PC-3 (cell line): ENCODE results near the gene PALD1. TPM values are rescaled to one million over a fixed set of nuclear protein-coding genes. Genes with fewer than 3 reads are reported as not detected.

Source experiments
- ATAC-seq: fragments of 200-7000 bp; cut with Tn5 transposase; 2 replicates; pipeline ENCODE4 v1.9.1; 2020; ENCODE audit warnings: mild to moderate bottlenecking, moderate library complexity
- BruUV-seq: library from RNA; stranded (reverse); fragments of 400-500 nt; replicated peaks from 2 replicates; lab custom pipeline; 2021; lab: Mats Ljungman, UMichigan
- CTCF ChIA-PET: fragments of 300-600 bp; sonication (Branson Sonifier 250); formaldehyde crosslinking; loops from one replicate; lab custom pipeline; 2022; ENCODE audit warnings: antibody characterized with exemption; lab: Charles Lee
- POLR2A ChIA-PET: fragments of 300-600 bp; sonication (Branson Sonifier 250); formaldehyde crosslinking; loops from one replicate; lab custom pipeline; 2022; ENCODE audit warnings: antibody characterized with exemption; ENCODE audit not compliant: unreplicated experiment; lab: Charles Lee
- DNase-seq: peaks from one replicate; pipeline ENCODE4 v3.0.0-alpha.2; 2015
- H2AFZ ChIP-seq: fragments of 300-600 bp; sonication (generic); 2 replicates; pipeline ENCODE4 v1.6.0; 2016; ENCODE audit warnings: antibody characterized with exemption, low read length
- H3F3A ChIP-seq: fragments of 300-600 bp; sonication (generic); one replicate; pipeline ENCODE4 v1.6.0; 2017; ENCODE audit warnings: antibody characterized with exemption, low read length, control low read depth, mild to moderate bottlenecking; ENCODE audit not compliant: unreplicated experiment
- H3K27ac ChIP-seq: fragments of 300-600 bp; sonication (generic); 2 replicates; pipeline ENCODE4 v1.5.1; 2016; ENCODE audit warnings: mild to moderate bottlenecking, low read length
- H3K27me3 ChIP-seq: fragments of 300-600 bp; sonication (generic); 2 replicates; pipeline ENCODE4 v1.6.1; 2016; ENCODE audit warnings: low read length, mixed read lengths
- H3K36me3 ChIP-seq: fragments of 300-600 bp; sonication (generic); 2 replicates; pipeline ENCODE4 v1.6.1; 2016; ENCODE audit warnings: low read depth, mixed run types, low read length, mixed read lengths
- H3K4me1 ChIP-seq: fragments of 300-600 bp; sonication (generic); 2 replicates; pipeline ENCODE4 v1.5.1; 2016; ENCODE audit warnings: low read length; ENCODE audit not compliant: insufficient read depth
- H3K4me2 ChIP-seq: fragments of 300-600 bp; sonication (generic); 2 replicates; pipeline ENCODE4 v1.6.0; 2016; ENCODE audit warnings: low read length
- H3K4me3 ChIP-seq: fragments of 300-600 bp; sonication (generic); 2 replicates; pipeline ENCODE4 v1.5.1; 2016; ENCODE audit warnings: mild to moderate bottlenecking, low read length, mixed read lengths
- H3K79me2 ChIP-seq: fragments of 300-600 bp; sonication (generic); 2 replicates; pipeline ENCODE4 v1.6.1; 2017; ENCODE audit warnings: low read length, mixed read lengths
- H3K9ac ChIP-seq: fragments of 300-600 bp; sonication (generic); 2 replicates; pipeline ENCODE4 v1.6.0; 2016; ENCODE audit warnings: mild to moderate bottlenecking, low read length
- H3K9me2 ChIP-seq: fragments of 300-600 bp; sonication (generic); replicated peaks from 2 replicates; pipeline ENCODE4 v1.6.1; 2016; ENCODE audit warnings: mixed run types, low read length, mixed read lengths
- H3K9me3 ChIP-seq: fragments of 300-600 bp; sonication (generic); 2 replicates; pipeline ENCODE4 v1.6.1; 2016; ENCODE audit warnings: low read length, mixed read lengths
- H4K20me1 ChIP-seq: fragments of 300-600 bp; sonication (generic); 2 replicates; pipeline ENCODE4 v1.6.1; 2016; ENCODE audit warnings: low read length, mixed read lengths
- CTCF ChIP-seq: fragments of 300-600 bp; sonication (generic); conservative IDR thresholded peaks from 2 replicates; pipeline ENCODE4 v1.5.1; 2017; ENCODE audit warnings: antibody characterized with exemption, low read depth, mild to moderate bottlenecking, low read length
- EZH2 ChIP-seq: fragments of 300-600 bp; sonication (generic); IDR thresholded peaks from one replicate; pipeline ENCODE4 v1.6.1; 2017; ENCODE audit warnings: antibody characterized with exemption, mild to moderate bottlenecking, low read length; ENCODE audit not compliant: unreplicated experiment
- EZH2phosphoT487 ChIP-seq: fragments of 300-600 bp; sonication (generic); IDR thresholded peaks from 2 replicates; pipeline ENCODE4 v1.6.1; 2018; ENCODE audit warnings: mild to moderate bottlenecking, antibody characterized with exemption, low read length, borderline replicate concordance
- intact Hi-C: fragments of 100-400 bp; cut with micrococcal nuclease; formaldehyde crosslinking; loops from 2 replicates; pipeline ENCODE4 v1.9.0; 2023
- total RNA-seq: library from RNA; depleted of rRNA; stranded (reverse); fragments of >200 nt; gene quantifications from 2 replicates; pipeline ENCODE4 v1.2.3, GENCODE V29; 2014

PALD1 gene
- total RNA-seq, 1 experiment from 2014 or later, result 0.80 TPM

- intact Hi-C loops, result no loop called here
- H3K27ac ChIP-seq, result no peak overlapping the region
- no peak overlapping the region for H3K4me2 ChIP-seq
- H3K36me3 ChIP-seq, result no peaks in the 10 kb centered on the region
- no peaks in the 10 kb centered on the region for H3K27me3 ChIP-seq
- ATAC-seq (no peak), DNase-seq (no peak)
- H3K79me2 ChIP-seq, result no peaks in the 10 kb centered on the region
- POLR2A ChIA-PET, result no interaction called here
- H3K9me3 ChIP-seq, result no peaks in the 10 kb centered on the region
- CTCF ChIA-PET, result no interaction called here
- H3K4me1 ChIP-seq, result no peaks in the 10 kb centered on the region
- no peaks in the 10 kb centered on the region for H3K9me2 ChIP-seq
- H3F3A ChIP-seq, result no peaks in the 10 kb centered on the region
- no TSS peak for BruUV-seq
- no peak for TF ChIP-seq EZH2
- no peak for TF ChIP-seq EZH2phosphoT487
- no peaks in the 10 kb centered on the region for H4K20me1 ChIP-seq
- H2AFZ ChIP-seq, result no peak overlapping the region
- no peak overlapping the region for H3K9ac ChIP-seq
- no peak overlapping the region for H3K4me3 ChIP-seq
These were observed 68.0 kb downstream of the PALD1 start for GRCh38 chr10:70546584-70546983.

GRCh38 chr10:70549351-70549961, 70.9 kb downstream of the PALD1 start:
- no peak overlapping the region for H2AFZ ChIP-seq
- intact Hi-C loops, result no loop called here
- no peak overlapping the region for H3K27ac ChIP-seq
- no peaks in the 10 kb centered on the region for H3K27me3 ChIP-seq
- H3K9me3 ChIP-seq, result no peaks in the 10 kb centered on the region
- H3K9me2 ChIP-seq, result no peaks in the 10 kb centered on the region
- TF ChIP-seq EZH2phosphoT487, result no peak
- TF ChIP-seq CTCF, result no peak
- no peak for TF ChIP-seq EZH2
- H4K20me1 ChIP-seq, result no peaks in the 10 kb centered on the region
- H3K79me2 ChIP-seq, result no peaks in the 10 kb centered on the region
- peak; percentile 36 for ATAC-seq
- no peaks in the 10 kb centered on the region for H3K4me1 ChIP-seq
- H3K36me3 ChIP-seq, result no peaks in the 10 kb centered on the region
- no peak overlapping the region for H3K4me2 ChIP-seq
- H3K4me3 ChIP-seq, result no peak overlapping the region
- CTCF ChIA-PET, result interaction anchor here (0.6 to 0.7 kb wide), 3 partner anchors 122 to 244 kb away, joined by 10 to 14 read pairs (median 10); no protein-coding TSS in a partner anchor
- DNase-seq, result no peak
- no TSS peak for BruUV-seq
- H3F3A ChIP-seq, result no peaks in the 10 kb centered on the region
- H3K9ac ChIP-seq, result no peak overlapping the region
- POLR2A ChIA-PET, result no interaction called here

- H3K9me3 ChIP-seq, result no peaks in the 10 kb centered on the region
- ChIA-PET CTCF (no interaction called here), POLR2A (no interaction called here)
- intact Hi-C loops, result loop anchor here (1.0 kb wide), 3 partner anchors 209 to 330 kb away; partner anchors contain the start of gene SGPL1
- no peak overlapping the region for H3K27ac ChIP-seq
- no peaks in the 10 kb centered on the region for H3K27me3 ChIP-seq
- H3K79me2 ChIP-seq, result no peaks in the 10 kb centered on the region
- H4K20me1 ChIP-seq, result no peaks in the 10 kb centered on the region
- no peak overlapping the region for H3K4me3 ChIP-seq
- H3K9ac ChIP-seq, result no peak overlapping the region
- no peak overlapping the region for H3K4me2 ChIP-seq
- no peak overlapping the region for H2AFZ ChIP-seq
- no peaks in the 10 kb centered on the region for H3F3A ChIP-seq
- TF ChIP-seq EZH2 (no peak), CTCF (peak; percentile 99), EZH2phosphoT487 (no peak)
- no TSS peak for BruUV-seq
- no peaks in the 10 kb centered on the region for H3K4me1 ChIP-seq
- ATAC-seq, result peak; percentile 95
- no peaks in the 10 kb centered on the region for H3K9me2 ChIP-seq
- DNase-seq, result peak; percentile 91
- no peaks in the 10 kb centered on the region for H3K36me3 ChIP-seq
These were observed 71.4 kb downstream of the PALD1 start for GRCh38 chr10:70549962-70550458.
